Endometrial microvascular endothelial cells (primary cell): ENCODE data around the gene WWOX. TPM values are rescaled to one million over a fixed set of nuclear protein-coding genes. Genes with fewer than 3 reads are reported as not detected.

Experiments
- in situ Hi-C: cut with HindIII; loops from 2 replicates; pipeline ENCODE4 v1.10.0; 2017; ENCODE audit warnings: low sequenced_read_pairs, low pct_unique_long_range_greater_than_20kb; ENCODE audit errors: inconsistent ontology term
- total RNA-seq: library from RNA; depleted of rRNA; stranded (reverse); fragments of >200 nt; gene quantifications from one replicate; pipeline ENCODE4 v1.2.3, GENCODE V29; 2015; ENCODE audit errors: inconsistent ontology term

Gene WWOX
- total RNA-seq, 1 donor from 2014 or later: 6.4 TPM

DNA sequence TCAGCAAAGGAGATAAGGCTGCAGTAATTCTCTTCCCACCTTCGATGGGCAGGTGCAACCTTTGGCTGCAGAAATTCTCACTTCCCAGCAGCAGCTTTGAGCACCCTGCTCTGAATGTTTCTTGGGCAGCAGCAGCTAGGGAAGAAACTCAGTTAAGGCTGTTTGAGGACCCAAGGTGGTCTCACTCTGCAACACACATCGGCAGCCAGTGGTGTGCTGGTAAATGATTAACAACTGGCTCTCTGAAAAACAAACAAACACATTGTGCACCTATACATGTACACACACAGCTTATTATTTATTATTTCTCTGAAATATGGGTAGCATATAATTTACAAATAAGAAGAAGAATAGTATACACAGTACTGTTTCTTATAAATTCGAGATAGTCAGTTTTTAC is 685.8 kb downstream of the WWOX start:
- in situ Hi-C loops: no loop called here

DNA sequence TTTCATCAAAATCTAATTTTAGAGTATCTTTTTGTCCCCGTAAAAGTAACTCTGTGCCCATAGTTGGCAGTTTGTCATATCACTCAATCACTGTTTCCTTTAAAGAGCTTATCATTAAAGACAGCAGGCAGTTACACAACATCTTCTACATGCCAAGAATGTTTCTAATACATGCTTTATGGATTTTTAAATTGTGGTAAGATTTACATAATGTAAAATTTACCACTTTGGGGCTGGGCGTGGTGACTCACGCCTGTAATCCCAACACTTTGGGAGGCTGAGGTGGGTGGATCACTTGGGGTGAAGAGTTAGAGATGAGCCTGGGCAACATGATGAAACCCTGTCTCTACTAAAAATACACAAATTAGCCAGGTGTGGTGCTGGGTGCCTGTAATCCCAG is 687.2 kb downstream of the WWOX start:
- in situ Hi-C loops: no loop called here

DNA sequence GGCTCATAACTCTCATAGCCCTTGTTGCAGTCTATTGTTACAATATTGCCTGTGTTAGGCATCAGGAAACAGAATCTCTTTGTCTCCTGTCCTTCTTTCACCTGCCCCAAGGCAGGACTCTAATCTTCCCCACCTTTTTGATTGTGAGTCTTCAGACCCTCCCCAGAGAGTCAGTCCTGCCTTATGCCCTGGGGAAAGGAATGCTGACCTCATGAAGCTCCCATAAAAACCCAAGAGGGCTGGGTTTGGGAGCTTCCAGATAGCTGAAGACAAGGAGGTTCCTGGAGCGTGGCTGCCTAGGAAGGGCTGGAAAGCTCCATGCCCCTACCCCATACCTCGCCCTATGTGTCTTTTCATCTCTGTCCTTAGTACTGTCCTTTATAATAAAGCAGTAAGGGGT is 688.8 kb downstream of the WWOX start:
- in situ Hi-C loops: no loop called here

DNA sequence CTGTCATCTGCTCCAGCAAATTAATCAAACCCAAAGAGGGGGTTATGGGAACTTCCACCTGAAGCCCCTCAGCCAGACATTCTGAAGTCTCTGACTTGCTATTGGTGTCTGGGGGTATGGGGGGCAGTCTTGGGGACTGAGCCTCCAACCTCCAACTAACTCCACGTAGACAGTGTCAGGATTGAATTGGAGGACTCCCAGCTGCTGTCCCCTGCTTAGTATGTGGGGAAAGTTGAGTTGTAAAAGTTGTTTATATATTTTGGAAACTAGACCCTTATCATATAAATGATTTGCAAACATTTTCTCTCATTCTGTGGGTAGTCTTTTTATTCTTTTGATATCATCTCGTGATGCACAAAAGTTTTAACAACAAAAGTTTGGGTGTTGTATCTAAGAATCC is 689.2 kb downstream of the WWOX start:
- in situ Hi-C loops: no loop called here

DNA sequence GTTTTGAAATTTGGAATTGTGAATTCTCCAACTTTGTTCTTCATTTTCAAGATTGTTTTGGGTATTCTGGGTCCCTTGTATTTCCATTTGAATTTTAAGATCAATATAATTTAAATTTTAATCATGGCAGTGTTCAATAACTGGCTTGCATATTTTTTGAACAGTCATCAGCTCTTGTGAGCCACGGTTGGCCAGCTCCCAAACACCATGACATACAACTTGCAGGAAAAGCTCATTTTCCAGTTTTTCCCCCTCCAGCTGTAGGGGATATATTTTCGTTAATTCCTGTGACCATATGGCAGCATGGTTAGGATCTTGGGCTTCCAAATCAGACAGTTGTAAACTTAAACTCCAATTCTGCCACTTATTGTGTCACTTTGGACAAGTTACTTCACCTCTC is 690.1 kb downstream of the WWOX start:
- in situ Hi-C loops: no loop called here

DNA sequence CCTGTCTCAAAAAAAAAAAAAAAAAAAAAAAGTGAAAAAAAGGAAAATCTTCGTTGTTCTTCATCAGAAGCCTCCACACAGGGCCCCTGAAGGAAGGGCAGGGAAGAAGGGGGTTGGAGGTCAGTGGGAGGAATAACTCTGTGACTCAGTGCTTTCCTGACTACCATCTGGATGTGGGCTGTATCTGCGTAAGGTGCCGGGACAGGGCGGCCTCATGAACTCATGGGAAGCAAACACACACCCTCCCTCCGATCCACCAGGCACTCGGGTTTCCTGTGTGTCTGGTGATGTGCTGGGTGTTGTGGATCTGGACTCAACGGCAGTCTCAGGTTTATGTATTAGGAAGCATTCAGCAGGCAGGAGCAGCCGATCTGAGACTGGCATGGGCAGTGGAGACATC is 691.6 kb downstream of the WWOX start:
- in situ Hi-C loops: no loop called here

DNA sequence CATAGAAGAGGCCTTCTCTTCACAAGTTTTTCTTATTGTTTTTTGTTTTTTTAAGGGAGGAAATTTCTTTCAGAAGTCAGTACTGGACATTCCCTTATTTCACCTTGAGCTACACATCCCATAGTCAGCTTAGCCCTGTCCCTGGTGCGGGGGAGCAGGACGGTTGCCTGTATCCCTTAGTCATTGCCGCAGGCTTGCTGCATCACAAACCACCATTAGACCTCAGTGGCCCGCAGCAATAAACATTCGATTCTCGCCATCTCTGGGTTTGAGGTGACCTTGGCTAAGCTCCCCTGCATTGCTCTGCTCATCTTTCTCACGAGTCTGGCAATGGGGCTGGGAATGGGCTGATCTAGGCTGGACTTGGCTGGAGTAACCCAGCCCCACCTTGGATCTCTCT is 692.5 kb downstream of the WWOX start:
- in situ Hi-C loops: no loop called here

DNA sequence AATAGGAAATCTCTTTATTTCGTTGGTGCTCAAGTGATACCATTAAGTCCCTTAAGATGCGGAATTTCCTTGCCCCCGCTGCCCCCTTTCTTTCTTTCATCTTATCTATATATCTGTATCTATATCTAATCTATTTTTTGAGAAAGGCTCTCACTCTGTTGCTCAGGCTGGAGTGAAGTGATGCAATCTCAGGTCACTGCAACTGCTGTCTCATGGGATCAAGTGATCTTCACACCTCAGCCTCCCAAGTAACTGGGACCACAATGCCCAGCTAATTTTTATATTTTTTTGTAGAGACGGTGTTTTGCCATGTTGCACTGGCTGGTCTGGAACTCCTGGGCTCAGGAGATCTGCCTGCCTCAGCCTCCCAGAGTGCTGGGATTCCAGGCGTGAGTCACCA is 693.5 kb downstream of the WWOX start:
- in situ Hi-C loops: no loop called here

DNA sequence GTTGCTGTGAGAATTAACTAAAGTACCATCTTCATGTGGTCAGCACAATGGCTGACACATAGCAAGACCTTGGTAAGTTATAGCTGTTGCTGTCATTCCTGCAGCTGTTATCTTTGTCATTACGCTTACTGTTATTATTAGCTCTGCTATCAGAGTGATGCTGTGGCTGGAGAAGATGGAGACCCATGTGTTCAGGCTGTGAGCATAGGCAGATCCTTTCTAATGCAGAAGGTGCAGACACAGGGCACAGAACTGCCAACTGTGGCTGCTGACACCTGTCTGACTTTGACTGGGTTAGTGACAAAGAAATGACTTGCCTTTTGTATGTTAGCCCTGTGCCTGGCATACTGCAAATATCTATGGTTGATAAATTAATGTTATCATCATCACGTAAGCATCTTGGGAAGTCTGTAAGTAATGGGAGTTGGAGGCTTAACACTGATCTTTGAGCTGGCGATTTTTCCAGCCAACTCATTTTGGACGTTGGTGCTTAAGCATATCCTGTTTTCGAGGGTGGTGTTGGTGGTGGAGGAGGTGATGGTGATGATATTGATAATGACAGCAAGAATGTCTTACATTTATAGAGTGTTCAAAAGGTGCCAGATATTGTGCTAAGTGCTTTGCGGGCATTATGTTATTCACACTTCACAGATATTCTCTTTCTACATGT is 695.3 kb downstream of the WWOX start:
- in situ Hi-C loops: no loop called here

DNA sequence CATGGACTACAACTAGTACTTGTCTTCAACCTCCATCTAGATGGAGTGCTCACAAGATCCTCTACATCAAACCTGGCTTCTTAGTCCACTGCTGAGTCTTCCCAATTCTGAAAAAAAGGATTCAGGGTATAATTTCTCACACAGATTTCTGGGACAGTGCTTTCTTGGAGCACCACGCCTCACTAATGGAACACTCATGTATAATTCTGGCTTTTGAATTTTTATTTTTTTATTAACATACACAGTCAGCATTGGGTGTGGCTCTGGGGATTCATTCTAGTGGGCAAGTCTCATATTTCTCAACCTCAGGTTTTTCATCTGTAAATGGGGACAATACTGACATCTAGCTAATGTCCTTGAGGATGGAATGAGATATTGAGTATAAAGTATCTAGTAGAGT is 696.0 kb downstream of the WWOX start:
- in situ Hi-C loops: no loop called here

DNA sequence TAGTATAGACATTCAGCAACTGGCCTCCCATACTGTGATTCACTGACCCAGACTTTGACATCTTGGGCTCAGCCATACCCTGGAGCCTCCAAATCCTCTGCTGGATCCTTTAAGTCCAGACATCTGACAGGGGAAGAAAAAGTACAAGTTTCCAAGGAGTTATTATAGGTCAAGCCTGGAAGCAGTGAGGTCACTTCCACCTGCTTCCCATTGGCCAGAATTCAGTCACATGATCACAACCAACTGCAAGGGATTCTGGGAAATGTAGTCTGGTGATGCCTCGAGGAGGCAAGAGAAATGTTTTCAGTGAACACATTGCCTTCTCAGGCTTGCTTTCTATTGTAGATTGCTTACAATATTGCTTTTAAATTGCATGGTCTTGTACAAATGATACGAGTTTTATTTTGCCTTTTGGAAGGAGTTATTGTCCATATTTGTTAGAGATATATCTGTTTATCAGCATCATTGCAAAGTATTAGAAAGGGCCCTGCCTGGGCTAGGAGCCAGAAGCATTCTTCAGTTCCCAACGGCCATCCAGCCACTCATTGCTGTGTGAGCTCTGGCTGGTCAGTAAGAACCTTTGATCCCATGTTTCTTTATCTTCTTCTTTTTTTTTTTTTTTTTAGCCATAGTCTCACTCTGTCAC is 696.9 kb downstream of the WWOX start:
- in situ Hi-C loops: no loop called here

DNA sequence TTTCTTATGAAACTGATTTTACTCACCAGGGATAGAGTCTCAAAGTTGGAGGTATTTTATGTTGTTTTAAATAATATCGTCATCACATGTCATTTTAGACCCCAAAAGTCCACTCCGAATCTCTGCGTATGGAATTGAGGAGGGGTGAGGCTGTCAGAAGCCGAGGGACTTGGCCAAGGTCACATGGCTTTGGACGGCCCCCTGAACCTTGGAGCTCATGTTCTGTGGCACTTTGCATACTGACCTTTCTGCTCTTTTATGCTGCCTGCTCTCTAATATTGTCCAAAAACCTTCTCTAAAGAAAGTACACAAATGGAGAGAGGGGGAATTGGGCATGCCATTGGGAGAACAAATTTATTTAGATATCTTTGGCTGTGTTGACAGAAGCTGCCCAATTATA is 700.0 kb downstream of the WWOX start:
- in situ Hi-C loops: no loop called here

DNA sequence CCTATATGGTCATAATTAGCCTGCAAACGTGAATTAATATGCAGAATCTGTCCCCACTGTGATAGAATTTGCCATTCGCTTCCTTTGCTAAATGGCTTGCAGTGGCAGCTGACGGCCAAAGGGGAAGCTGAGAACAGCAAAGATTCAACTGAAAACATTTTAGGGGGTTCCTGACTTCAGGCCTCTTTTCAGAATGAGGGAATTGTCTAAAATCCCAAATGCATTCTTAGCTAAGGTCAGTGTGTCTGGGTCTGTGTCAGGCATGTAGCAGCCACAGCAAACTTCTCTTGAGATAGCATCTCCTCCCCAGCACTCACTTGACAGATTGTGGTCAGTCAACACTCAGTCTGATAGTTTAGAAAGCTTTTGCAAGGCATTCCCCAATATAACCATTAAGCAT is 701.1 kb downstream of the WWOX start:
- in situ Hi-C loops: no loop called here

DNA sequence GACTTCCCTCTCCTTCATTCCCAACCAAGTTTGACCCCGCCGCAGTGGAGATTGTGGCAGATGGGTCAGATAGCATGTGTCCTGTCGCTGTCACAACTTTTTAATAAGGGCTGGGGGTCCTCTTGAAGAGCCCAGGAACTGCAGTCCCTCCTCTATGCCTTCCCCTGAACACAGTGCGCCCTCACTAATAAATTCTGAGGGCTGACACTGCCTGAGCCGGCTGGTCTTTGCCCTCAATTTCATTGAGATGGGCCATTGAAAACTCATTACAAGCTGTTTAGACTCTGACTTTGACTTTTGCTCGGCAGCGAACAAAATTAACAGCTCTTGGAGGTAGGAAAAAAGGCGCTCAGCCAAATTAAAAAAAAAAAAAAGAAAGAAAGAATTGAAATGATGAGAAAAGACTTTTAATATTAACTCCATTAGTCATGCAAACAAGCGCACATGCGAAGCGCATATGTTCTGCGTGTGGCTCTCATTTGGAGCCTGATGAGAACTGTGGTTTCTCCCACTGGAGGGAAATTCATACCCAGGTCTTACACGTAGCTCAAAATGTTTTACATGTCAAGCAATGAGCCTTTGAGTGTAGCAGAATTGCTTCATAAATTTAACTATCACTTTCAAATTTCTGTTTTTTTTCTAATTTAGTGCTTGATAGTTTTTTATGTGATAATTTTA is 704.7 kb downstream of the WWOX start:
- in situ Hi-C loops: no loop called here

DNA sequence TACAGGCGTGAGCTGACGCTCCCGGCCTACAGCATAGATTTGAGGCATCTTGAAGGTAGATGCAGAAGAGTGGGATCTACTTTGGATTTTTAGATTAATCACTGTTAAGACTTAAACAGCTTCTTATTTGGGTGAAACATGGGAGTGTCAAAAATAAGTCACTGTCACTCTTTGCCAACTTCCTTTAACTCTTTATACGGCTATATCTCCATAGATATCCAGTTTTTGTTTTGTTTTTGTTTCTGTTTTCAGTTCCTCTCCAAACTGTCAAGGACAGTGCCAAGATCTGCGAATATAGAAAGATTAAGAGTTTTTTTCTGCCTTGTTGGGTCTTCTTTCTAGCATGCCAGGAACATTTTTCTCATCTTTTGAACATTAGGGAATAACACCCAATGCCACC is 706.1 kb downstream of the WWOX start:
- in situ Hi-C loops: no loop called here

DNA sequence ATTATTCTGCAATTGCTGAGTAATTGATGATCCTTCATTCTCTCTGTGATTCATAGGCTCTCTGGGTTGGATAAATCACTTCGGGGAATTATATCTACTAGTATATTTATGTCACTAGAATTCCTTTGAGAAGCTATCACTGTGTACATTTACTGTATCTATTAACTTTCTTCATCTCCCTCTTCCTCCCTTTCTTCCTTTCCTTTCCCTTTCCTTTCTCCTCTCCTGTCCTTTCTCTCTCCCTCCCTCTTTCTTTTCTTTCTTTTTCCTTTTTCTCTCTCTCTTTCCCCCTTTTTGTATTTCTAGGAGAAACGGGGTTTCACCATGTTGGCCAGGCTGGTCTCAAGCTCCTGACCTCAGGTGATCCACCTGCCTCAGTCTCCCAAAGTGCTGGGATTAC is 711.8 kb downstream of the WWOX start:
- in situ Hi-C loops: no loop called here

DNA sequence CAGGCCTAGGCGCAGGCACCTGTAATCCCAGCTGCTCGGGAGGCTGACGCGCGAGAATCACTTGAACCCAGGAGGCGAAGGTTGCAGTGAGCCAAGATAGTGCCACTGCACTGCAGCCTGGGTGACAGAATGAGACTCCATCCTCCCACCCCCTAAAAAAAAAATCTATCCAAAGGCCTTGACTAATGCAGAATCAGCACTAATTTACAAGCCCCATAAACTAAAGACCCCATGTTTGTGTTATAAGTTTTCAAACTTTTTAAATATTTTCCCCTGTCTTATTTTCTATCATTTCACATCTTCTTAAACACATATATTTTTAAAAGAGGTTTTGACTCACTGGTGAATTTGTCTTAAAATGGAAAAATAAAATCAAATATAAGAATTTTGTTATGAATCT is 713.1 kb downstream of the WWOX start:
- in situ Hi-C loops: no loop called here

DNA sequence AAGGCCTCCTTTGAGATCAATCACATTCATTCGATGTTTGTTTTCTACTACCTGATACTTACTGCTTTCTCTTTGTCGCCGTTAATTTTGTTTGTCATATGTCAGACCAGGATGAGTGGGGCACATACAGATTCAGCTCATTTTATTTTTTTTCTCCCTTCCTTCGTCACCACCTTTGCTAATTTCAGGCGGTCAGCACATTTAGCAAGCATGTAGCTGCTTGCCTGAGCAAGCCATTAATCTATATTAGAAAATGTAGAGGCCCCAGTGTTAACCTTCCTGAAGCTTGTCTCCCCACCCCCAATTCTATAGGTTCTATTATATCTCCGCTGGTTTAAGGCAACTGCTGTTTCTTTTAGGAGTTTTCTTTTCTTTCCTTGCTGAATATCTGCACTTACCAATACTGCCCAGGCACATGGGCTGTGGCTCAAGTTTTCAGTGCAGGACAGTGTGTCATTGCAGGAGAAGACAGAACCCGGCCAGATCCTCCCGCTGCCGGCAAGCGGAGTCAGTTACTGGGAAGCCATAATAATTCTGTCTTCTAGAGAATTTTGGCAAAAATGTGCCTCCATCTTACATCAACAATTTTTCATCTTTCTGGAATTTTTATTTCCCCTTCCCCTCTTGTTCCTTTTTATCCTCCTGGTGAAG is 714.3 kb downstream of the WWOX start:
- in situ Hi-C loops: no loop called here

DNA sequence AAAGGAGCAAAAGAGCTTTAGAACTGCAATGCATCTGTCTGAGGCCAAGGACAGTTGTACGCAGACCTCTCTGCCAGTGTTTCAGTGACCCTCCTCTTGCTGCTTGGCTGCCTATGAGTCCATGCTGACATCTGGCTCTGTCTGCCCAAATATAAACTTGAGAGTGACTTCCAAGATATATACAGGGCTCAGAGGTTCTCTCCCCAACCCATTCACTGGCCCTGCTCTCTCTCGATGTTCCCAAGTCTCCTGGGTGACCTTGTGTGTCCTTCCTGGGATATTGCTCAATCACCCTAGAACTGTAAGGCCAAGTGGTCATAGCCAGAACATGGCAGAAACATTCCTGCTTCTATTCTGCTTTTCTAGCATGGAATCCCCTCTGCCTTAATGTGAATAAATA is 716.3 kb downstream of the WWOX start:
- in situ Hi-C loops: no loop called here
